Adipocyte (in vitro differentiated cells): Measurements from ENCODE around the gene HIBADH.
A peak's percentile ranks its signal among the peaks of the same experiment; 100 is the strongest.

ENCODE experiments used
- DNase-seq: peaks from one replicate; pipeline ENCODE4 v3.0.0-alpha.2; 2015; ENCODE audit warnings: low read depth
- H3K27me3 ChIP-seq: replicated peaks from 2 replicates; pipeline ENCODE4 v1.7.0; 2013; ENCODE audit warnings: mild to moderate bottlenecking, low read length, moderate library complexity; ENCODE audit not compliant: control insufficient read depth, insufficient read depth
- H3K36me3 ChIP-seq: 2 replicates; pipeline ENCODE4 v1.7.0; 2013; ENCODE audit warnings: low read length, mild to moderate bottlenecking, moderate library complexity; ENCODE audit not compliant: control insufficient read depth, insufficient read depth, severe bottlenecking
- H3K4me1 ChIP-seq: 2 replicates; pipeline ENCODE4 v1.7.0; 2013; ENCODE audit warnings: mild to moderate bottlenecking, low read length, moderate library complexity; ENCODE audit not compliant: control insufficient read depth, insufficient read depth
- H3K4me3 ChIP-seq: 2 replicates; pipeline ENCODE4 v1.7.0; 2013; ENCODE audit warnings: mild to moderate bottlenecking, low read length, moderate library complexity
- H3K9ac ChIP-seq: 2 replicates; pipeline ENCODE4 v1.7.0; 2013; ENCODE audit warnings: mild to moderate bottlenecking, low read length, moderate library complexity
- H3K9me3 ChIP-seq: 2 replicates; pipeline ENCODE4 v1.7.0; 2013; ENCODE audit warnings: mild to moderate bottlenecking, low read length, moderate library complexity; ENCODE audit not compliant: control insufficient read depth

The HIBADH gene

DNA sequence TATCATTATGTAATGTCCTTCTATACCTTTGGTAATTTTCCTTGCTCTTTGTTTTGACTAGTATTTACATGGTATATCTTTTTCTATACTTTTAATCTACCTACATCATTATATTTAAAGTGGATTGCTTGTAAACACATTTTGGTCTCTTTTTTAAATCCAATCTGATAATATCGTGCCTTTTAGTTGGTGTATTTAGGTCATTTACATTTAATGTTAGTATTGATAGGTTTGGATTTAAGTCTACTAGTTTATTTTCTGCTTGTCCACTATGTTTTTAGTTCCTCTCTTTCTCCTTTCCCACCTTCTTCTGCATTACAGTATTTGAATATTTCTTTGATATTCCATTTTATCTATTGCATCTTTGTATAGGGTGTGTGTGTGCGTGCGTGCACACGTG lies 95.4 kb downstream of the HIBADH start:
- no peaks in the 10 kb centered on the region for H3K27me3 ChIP-seq
- no peak overlapping the region for H3K9ac ChIP-seq
- H3K4me3 ChIP-seq = no peak overlapping the region
- H3K36me3 ChIP-seq = no peaks in the 10 kb centered on the region
- peaks cover 7% of the 10 kb centered on the region for H3K4me1 ChIP-seq
- no peak for DNase-seq
- peaks cover 18% of the 10 kb centered on the region for H3K9me3 ChIP-seq

DNA sequence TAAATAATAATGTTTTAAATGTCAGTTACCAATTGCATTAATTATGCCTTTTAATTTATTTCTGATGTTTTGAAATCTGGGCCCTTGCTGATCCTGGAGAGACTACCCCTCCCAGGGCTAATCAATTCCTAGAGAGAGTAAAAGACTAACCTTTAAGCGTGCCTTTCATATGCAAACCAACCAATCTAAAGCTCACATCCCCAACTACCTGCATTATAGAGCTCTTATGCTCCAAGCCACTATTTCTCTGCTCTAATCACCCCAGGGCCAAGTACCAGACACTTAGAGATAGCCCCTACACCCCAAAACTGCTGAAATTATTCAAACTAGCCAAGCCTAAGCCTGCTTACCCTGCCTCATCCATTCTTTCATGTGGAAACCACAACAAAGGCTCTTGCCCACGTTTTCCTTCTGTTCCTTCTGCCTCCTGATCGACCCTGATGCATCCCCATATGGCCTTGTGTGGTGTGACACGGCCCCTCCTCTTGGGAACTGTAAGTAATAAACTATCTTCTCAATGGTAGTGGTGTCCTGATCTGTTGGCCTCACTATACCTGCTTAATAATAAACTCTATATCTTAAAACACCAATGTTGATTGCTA lies 97.7 kb downstream of the HIBADH start:
- H3K27me3 ChIP-seq = no peaks in the 10 kb centered on the region
- DNase-seq = no peak
- no peaks in the 10 kb centered on the region for H3K36me3 ChIP-seq
- peaks cover 18% of the 10 kb centered on the region for H3K9me3 ChIP-seq
- peaks cover 16% of the 10 kb centered on the region for H3K4me1 ChIP-seq
- no peak overlapping the region for H3K4me3 ChIP-seq
- H3K9ac ChIP-seq = no peak overlapping the region

GRCh38 chr7:27560706-27561235 lies 101.9 kb downstream of the HIBADH start:
- Histone ChIP-seq H3K27me3 (no peaks in the 10 kb centered on the region), H3K9ac (no peak overlapping the region), H3K9me3 (peaks cover 9% of the 10 kb centered on the region), H3K4me3 (no peak overlapping the region), H3K36me3 (no peaks in the 10 kb centered on the region), H3K4me1 (peaks cover 9% of the 10 kb centered on the region)
- peak; percentile 35 for DNase-seq

- no peak for DNase-seq
- H3K4me1 ChIP-seq = peaks cover 3% of the 10 kb centered on the region
- H3K36me3 ChIP-seq = no peaks in the 10 kb centered on the region
- H3K9me3 ChIP-seq = no peaks in the 10 kb centered on the region
- no peak overlapping the region for H3K4me3 ChIP-seq
- no peak overlapping the region for H3K9ac ChIP-seq
- no peaks in the 10 kb centered on the region for H3K27me3 ChIP-seq
Observed at GRCh38 chr7:27555670-27556069, 107.0 kb downstream of the HIBADH start.

DNA sequence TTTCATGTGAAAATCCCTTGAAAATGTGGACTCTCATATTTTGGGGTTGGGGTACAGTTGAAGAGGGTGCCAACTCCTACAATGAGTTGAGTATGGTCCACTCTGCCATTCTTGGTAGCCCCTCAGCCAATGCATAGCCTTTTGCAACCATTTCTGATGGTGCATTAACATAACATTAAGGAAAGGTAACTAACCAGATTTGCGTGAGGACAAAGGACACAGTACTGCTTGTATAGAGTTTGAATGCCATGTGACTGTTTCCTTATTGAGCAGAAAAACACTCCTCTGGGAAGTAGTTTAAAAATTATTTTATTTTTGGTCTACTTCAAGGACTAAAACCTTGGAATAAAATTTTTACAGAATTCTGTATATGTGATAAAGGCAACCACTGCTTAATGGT lies 107.9 kb downstream of the HIBADH start:
- Histone ChIP-seq H3K9me3 (no peaks in the 10 kb centered on the region), H3K4me1 (no peaks in the 10 kb centered on the region), H3K36me3 (no peaks in the 10 kb centered on the region), H3K27me3 (no peaks in the 10 kb centered on the region), H3K4me3 (no peak overlapping the region), H3K9ac (no peak overlapping the region)
- no peak for DNase-seq

- no peak overlapping the region for H3K9ac ChIP-seq
- no peaks in the 10 kb centered on the region for H3K4me1 ChIP-seq
- no peaks in the 10 kb centered on the region for H3K36me3 ChIP-seq
- H3K4me3 ChIP-seq = no peak overlapping the region
- H3K27me3 ChIP-seq = no peaks in the 10 kb centered on the region
- no peaks in the 10 kb centered on the region for H3K9me3 ChIP-seq
- no peak for DNase-seq
Observed at GRCh38 chr7:27553273-27553672, 109.4 kb downstream of the HIBADH start.

GRCh38 chr7:27551803-27552400 lies 110.8 kb downstream of the HIBADH start:
- DNase-seq = no peak
- Histone ChIP-seq H3K9me3 (no peaks in the 10 kb centered on the region), H3K4me1 (peaks cover 12% of the 10 kb centered on the region), H3K36me3 (no peaks in the 10 kb centered on the region), H3K9ac (no peak overlapping the region), H3K4me3 (no peak overlapping the region), H3K27me3 (no peaks in the 10 kb centered on the region)

DNA sequence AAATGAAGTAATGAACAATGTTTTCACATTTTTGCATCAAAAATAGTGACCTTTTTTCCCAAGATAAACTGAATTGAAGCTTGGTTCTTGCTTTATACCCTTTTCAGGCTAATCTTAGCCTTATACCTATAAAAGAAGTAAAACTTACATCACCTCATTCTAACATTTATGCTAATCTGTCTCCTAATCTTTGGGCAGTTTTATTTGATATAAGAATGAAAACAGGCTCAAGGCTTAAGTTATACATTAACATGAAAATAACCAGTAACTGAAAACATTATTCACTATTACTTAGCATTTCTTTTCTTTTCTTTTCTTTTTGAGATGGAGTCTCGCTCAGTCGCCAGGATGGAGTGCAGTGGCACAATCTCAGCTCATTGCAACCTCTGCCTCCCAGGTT lies 113.1 kb downstream of the HIBADH start:
- H3K4me3 ChIP-seq = no peak overlapping the region
- H3K4me1 ChIP-seq = peaks cover 13% of the 10 kb centered on the region
- no peaks in the 10 kb centered on the region for H3K9me3 ChIP-seq
- no peak for DNase-seq
- H3K9ac ChIP-seq = no peak overlapping the region
- H3K36me3 ChIP-seq = no peaks in the 10 kb centered on the region
- H3K27me3 ChIP-seq = no peaks in the 10 kb centered on the region

- no peak overlapping the region for H3K4me3 ChIP-seq
- no peak for DNase-seq
- H3K27me3 ChIP-seq = no peaks in the 10 kb centered on the region
- peaks cover 13% of the 10 kb centered on the region for H3K4me1 ChIP-seq
- no peaks in the 10 kb centered on the region for H3K36me3 ChIP-seq
- H3K9me3 ChIP-seq = no peaks in the 10 kb centered on the region
- no peak overlapping the region for H3K9ac ChIP-seq
Observed at GRCh38 chr7:27548304-27548703, 114.4 kb downstream of the HIBADH start.

GRCh38 chr7:27547401-27547800 lies 115.3 kb downstream of the HIBADH start:
- DNase-seq = peak; percentile 53
- H3K9ac ChIP-seq = no peak overlapping the region
- H3K4me3 ChIP-seq = no peak overlapping the region
- no peaks in the 10 kb centered on the region for H3K9me3 ChIP-seq
- peaks cover 13% of the 10 kb centered on the region for H3K4me1 ChIP-seq
- no peaks in the 10 kb centered on the region for H3K27me3 ChIP-seq
- peaks cover 4% of the 10 kb centered on the region for H3K36me3 ChIP-seq

- Histone ChIP-seq H3K36me3 (peaks cover 6% of the 10 kb centered on the region), H3K4me1 (peaks cover 13% of the 10 kb centered on the region), H3K27me3 (no peaks in the 10 kb centered on the region), H3K4me3 (no peak overlapping the region), H3K9ac (no peak overlapping the region), H3K9me3 (no peaks in the 10 kb centered on the region)
- DNase-seq = no peak
Observed at GRCh38 chr7:27546610-27547009, 116.1 kb downstream of the HIBADH start.

DNA sequence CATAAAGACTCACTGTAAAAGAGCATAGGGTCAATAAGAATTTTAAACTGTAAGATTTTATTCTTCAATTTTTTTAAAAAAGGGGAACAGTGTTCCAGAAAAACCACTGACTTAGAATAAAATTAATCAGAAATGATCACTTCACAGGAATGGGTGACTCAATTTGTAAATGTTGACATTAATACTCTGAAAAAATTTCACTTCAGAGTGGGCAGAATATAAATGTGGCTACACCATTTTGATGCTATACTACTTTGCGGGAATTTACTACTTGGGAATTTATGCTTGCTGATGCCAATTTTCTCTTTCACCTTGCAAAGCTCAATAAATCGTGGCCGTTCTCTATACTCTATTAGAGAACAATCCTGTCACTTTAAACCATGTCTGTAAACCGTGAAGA lies 126.9 kb downstream of the HIBADH start:
- no peak for DNase-seq
- Histone ChIP-seq H3K27me3 (no peaks in the 10 kb centered on the region), H3K4me3 (no peak overlapping the region), H3K4me1 (no peaks in the 10 kb centered on the region), H3K9me3 (no peaks in the 10 kb centered on the region), H3K9ac (no peak overlapping the region), H3K36me3 (peaks cover 26% of the 10 kb centered on the region)
